GDM1 (cell line): ENCODE results near the gene RASL12.
A peak's percentile ranks its signal among the peaks of the same experiment; 100 is the strongest.
"Not testable (repeated sequence)": the region's sequence is repeated elsewhere in the genome, so short reads cannot be mapped to it uniquely, and the experiment has no call there.

Experiments
- DNase-seq: peaks from one replicate; lab custom pipeline; 2025; lab: John Stamatoyannopoulos, UW

RASL12 gene

DNA sequence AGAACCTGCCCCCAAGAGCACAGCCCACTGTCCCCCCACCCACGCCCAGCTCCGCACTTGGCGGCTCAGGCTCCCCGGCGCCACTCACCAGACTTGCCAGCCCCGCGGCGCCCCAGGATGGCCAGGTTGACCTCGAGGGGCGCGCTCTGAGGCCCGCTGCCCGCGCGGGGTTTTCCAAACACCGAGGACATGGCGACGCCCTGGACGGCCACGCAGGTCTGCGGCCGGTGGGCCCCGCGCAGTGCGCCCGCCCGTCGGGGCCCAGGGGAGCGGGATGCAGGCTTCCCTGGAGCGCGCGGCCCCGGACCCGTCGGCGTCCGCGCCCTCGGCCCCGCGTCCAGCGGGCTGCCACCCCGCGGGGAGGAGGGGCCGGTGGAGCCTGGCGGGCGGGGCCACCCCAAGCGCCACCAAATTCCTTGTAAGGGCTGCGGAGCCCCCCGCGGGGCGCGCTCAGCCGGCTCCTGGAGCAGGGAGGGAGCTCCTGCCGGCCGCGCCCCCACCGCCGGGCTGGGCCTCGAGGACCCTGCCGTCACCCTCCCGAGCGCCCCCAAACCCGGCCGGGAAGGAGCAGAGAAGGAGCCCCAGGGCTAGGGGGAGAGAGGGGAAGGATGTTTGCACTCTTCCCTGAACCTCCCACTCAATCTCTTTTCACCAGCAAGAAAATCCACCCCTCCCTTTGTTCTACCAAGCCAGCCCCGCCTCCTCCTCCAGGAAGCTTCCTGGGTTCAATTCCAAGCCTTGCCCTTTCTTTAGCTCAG, at the start of gene RASL12:
Gene RASL12, minus strand, starts transcription at position 347 of the 758 bp plus-strand sequence. Its CDS starts 156 bp downstream, at position 191.
- no peak for DNase-seq

GRCh38 chr15:65115542-65115941, 47.8 kb upstream of the RASL12 start:
- DNase-seq, result no peak

DNA sequence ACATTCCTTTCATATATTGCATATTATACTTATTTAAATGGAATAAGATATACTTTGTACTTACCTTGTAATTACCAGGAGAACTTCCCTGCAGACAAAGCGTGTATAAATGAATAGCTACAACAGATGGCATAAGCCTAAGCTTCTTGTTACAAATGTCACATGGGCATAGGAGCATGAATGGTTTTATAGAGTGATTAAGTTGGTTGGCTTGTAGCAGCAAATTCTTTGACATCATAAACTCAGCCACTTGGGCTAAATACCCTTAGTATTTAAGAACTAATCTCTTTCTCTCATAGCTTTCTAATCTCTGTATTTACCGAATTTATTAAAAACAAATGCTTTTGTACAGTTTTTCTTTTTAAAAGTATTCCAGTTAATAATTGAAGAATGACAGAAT, 47.3 kb upstream of the RASL12 start, which contains the start of gene UBAP1L:
Gene UBAP1L, minus strand, starts transcription at position 115 of the 400 bp plus-strand sequence. CDS start 8,985 bp downstream, outside the sequence.
- no peak for DNase-seq

- no peak for DNase-seq
Observed at GRCh38 chr15:65110676-65111292, 43.0 kb upstream of the RASL12 start.

GRCh38 chr15:65106011-65106590, 38.3 kb upstream of the RASL12 start:
- DNase-seq, result no peak

- no peak for DNase-seq
Observed at GRCh38 chr15:65105038-65105437, 37.2 kb upstream of the RASL12 start.

GRCh38 chr15:65102912-65103311, 35.1 kb upstream of the RASL12 start:
- DNase-seq, result no peak

DNA sequence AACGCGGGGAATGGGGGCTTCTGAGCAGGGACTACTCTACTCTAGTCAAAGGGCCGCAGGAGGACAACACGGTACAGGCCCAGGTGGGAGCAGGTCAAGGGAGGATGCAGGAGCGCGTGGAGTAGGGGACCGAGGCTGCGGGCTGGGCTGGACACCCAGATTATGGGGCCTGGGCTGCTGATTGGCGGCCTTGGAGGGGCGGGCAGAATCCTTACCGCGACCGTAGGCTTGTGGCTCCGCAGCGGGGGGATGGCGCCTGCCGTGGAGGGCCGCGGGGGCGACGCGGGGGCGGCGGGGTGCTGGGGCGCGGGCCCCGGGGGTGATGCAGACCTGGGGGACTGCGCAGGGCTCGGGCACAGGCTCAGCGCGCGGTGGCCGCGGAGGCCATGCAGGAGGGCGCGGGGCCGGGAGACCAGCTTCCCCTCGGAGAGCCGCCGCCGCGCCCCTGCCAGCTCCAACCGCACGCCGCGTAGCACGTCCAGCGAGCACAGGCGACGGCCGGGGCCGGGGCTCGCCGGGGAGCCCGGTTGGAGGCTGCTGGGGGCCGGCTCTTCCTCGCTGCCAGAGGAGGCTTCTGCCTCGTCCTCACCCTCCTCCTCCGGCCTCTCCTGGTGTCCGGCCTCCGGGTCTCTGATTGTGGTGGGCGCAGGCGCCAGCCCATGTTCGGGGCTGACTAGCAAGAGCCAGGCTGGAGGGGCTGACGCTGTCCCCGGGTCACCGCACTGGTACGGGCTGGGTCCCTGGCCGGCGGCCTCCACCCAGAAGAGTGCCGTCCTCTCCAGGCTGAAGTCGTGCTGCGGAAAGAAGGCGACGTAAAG, 34.3 kb upstream of the RASL12 start:
- no peak for DNase-seq

DNA sequence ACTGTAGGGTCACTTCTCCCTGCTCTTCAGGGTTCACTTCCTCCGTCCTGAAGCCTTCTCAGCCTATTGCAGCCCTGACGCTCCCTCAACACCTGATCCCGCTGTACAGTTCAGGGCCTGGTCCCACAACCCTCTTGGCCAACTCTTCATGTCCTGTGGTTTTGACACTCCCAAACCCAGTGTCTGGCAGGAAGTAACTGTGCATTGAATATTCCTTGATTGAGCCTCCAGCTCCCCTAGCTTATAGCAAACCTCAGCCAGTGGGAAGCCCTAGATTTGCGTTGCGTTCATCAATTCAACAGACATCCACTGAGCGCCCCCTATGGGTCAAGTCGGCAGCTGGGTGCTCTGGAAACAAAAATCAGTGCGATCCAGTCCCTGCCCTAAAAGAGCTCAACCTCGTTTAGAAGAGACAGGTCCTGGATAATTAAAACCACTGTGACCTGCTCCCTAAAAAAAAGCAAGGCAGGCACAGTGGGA, 33.7 kb upstream of the RASL12 start:
- peak; percentile 23 for DNase-seq

DNA sequence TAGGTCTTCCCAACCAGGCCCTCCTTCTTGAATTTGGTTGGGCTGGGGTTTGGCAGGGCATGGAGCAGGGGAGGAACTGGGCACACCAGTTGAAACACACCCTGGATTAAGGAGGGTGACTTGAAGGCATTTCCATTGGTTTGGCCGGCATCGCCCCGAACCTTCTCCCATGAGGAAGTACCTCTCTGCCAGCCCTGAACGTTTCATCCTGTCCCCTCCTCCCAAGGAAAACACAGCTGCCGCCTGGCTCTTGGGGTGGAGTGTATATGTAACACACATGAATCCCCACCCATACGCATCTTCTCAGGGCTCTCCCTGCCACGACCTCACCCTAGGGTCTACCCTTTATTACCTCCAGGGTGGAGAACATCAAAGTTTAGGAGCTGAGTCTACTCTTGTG, 32.7 kb upstream of the RASL12 start:
- DNase-seq, result no peak

DNA sequence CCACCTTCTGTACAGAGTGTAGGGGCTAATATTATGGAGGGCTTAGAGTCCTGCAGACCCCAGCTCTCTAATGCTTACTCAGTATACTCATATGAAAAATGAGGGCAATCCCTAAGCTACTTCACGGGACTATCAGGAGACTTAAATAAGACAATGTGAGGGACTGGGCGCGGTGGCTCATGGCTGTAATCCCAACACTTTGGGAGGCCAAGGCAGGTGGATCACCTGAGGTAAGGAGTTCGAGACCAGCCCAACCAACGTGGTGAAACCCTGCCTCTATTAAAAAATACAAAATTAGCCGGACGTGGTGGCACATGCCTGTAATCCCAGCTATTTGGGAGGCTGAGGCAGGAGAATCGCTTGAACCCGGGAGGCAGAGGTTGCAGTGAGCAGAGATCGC, 32.0 kb upstream of the RASL12 start:
- not testable (repeated sequence) for DNase-seq

- no peak for DNase-seq
Observed at GRCh38 chr15:65099336-65099735, 31.5 kb upstream of the RASL12 start.

GRCh38 chr15:65097651-65098263, 30.0 kb upstream of the RASL12 start:
- no peak for DNase-seq

- no peak for DNase-seq
Observed at GRCh38 chr15:65096481-65097385, 28.9 kb upstream of the RASL12 start.

GRCh38 chr15:65095747-65096104, 27.9 kb upstream of the RASL12 start:
- no peak for DNase-seq

- DNase-seq, result no peak
Observed at GRCh38 chr15:65095011-65095746, 27.4 kb upstream of the RASL12 start.

- no peak for DNase-seq
Observed at GRCh38 chr15:65094294-65094995, 26.7 kb upstream of the RASL12 start.

DNA sequence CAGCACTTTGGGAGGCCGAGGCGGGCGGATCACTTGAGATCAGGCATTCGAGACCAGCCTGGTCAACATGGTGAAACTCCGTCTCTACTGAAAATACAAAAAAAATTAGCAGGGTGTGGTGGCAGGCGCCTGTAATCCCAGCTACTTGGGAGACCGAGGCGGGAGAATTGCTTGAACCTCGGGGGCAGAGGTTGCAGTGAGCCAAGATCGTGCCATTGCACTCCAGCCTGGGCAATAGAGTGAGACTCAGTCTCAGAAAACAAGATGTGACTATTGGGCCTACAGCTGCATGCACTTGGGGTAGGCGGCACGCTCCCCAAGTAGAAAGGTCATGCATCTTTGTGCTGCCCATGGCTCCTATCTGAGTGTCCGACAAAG, 26.0 kb upstream of the RASL12 start:
- DNase-seq, result not testable (repeated sequence)
